SK-N-SH (cell line): ENCODE measurements around the gene PTPRA. TPM values are rescaled to one million over a fixed set of nuclear protein-coding genes. Genes with fewer than 3 reads are reported as not detected.

ENCODE experiments used
- CTCF ChIA-PET: fragments of 300-600, 350-600 bp; formaldehyde crosslinking; extraction: SDS; loops from one replicate; lab custom pipeline; 2021; lab: Yijun Ruan, JAX
- POLR2A ChIA-PET: fragments of 350-600 bp; sonication (Branson Sonifier 250); formaldehyde crosslinking; extraction: SDS; loops from one replicate; lab custom pipeline; 2020; ENCODE audit warnings: antibody characterized with exemption, inconsistent platforms; lab: Yijun Ruan, JAX
- DNase-seq: peaks from one replicate; pipeline ENCODE4 v3.0.0; 2012
- H2AFZ ChIP-seq: fragments of 200-600 bp; sonication (generic); 2 replicates; pipeline ENCODE4 v1.8.1; 2016; ENCODE audit warnings: antibody characterized with exemption, mild to moderate bottlenecking, low read depth
- H3F3A ChIP-seq: fragments of 200-600 bp; sonication (generic); replicated peaks from 2 replicates; pipeline ENCODE3; 2016; ENCODE audit warnings: antibody characterized with exemption, mild to moderate bottlenecking; ENCODE audit not compliant: insufficient read depth
- H3K27ac ChIP-seq, 2 experiments: fragments of 200-500 bp in 1 of 2; fragments of 200-600 bp in 1 of 2; sonication (Bioruptor generic) in 1 of 2; sonication (generic), shearing (Covaris generic) in 1 of 2; 2 replicates each; pipeline versions ENCODE4 v1.5.1 to v1.6.1; 2014 to 2016; ENCODE audit warnings: low read depth in 2 of 2, inconsistent platforms in 1 of 2, low read length in 1 of 2, mild to moderate bottlenecking in 1 of 2, mixed read lengths in 1 of 2
- H3K27me3 ChIP-seq: fragments of 200-600 bp; sonication (generic), shearing (Covaris generic); 2 replicates; pipeline ENCODE4 v1.6.1; 2016; ENCODE audit warnings: mixed run types; ENCODE audit not compliant: insufficient read depth
- H3K36me3 ChIP-seq, 2 experiments: fragments of 200-500 bp in 1 of 2; fragments of 200-600 bp in 1 of 2; sonication (Bioruptor generic) in 1 of 2; sonication (generic) in 1 of 2; replicated peaks in 1 of 2; 2 replicates each; pipeline versions ENCODE3 to v1.5.1; 2014 to 2016; ENCODE audit warnings: low read length in 1 of 2, mild to moderate bottlenecking in 1 of 2; ENCODE audit not compliant: insufficient read depth in 2 of 2, control insufficient read depth in 1 of 2
- H3K4me1 ChIP-seq, 2 experiments: fragments of 200-500 bp in 1 of 2; fragments of 200-600 bp in 1 of 2; sonication (Bioruptor generic) in 1 of 2; sonication (generic), shearing (Covaris generic) in 1 of 2; 2 replicates each; pipeline versions ENCODE4 v1.5.1 to v1.6.1; 2014 to 2016; ENCODE audit warnings: low read depth in 1 of 2, low read length in 1 of 2, mixed run types in 1 of 2; ENCODE audit not compliant: insufficient read depth in 2 of 2, control insufficient read depth in 1 of 2
- H3K4me2 ChIP-seq: fragments of 200-600 bp; sonication (generic), shearing (Covaris generic); 2 replicates; pipeline ENCODE4 v1.6.1; 2017; ENCODE audit warnings: mixed run types
- H3K4me3 ChIP-seq, 2 experiments: fragments of 200-500 bp in 1 of 2; fragments of 200-600 bp in 1 of 2; sonication (Bioruptor generic) in 1 of 2; sonication (generic), shearing (Covaris generic) in 1 of 2; 2 replicates each; pipeline versions ENCODE4 v1.5.1 to v1.8.1; 2014 to 2016; ENCODE audit warnings: low read depth in 2 of 2, inconsistent platforms in 1 of 2, low read length in 1 of 2, mild to moderate bottlenecking in 1 of 2, mixed read lengths in 1 of 2, moderate library complexity in 1 of 2
- H3K79me2 ChIP-seq: fragments of 200-600 bp; sonication (generic); 2 replicates; pipeline ENCODE4 v1.8.1; 2017; ENCODE audit warnings: mild to moderate bottlenecking; ENCODE audit not compliant: insufficient read depth
- H3K9ac ChIP-seq: fragments of 200-600 bp; sonication (generic); 2 replicates; pipeline ENCODE4 v1.6.1; 2017; ENCODE audit warnings: mixed run types
- H3K9me2 ChIP-seq: fragments of 200-600 bp; sonication (generic); 2 replicates; pipeline ENCODE4 v1.6.1; 2017; ENCODE audit warnings: mixed run types
- H3K9me3 ChIP-seq: fragments of 200-600 bp; sonication (generic); 2 replicates; pipeline ENCODE4 v1.6.1; 2017; ENCODE audit warnings: mixed run types, mild to moderate bottlenecking, moderate library complexity
- H4K20me1 ChIP-seq: fragments of 200-600 bp; sonication (generic); 2 replicates; pipeline ENCODE4 v1.6.1; 2017; ENCODE audit warnings: mild to moderate bottlenecking, mixed run types; ENCODE audit not compliant: insufficient read depth
- EP300 ChIP-seq, 2 experiments: IDR thresholded peaks; 2 replicates each; pipeline versions ENCODE4 v1.4.0 to v1.6.1; 2012; ENCODE audit warnings: borderline replicate concordance in 1 of 2, low read depth in 1 of 2, low read length in 1 of 2
- EZH2phosphoT487 ChIP-seq: fragments of 200-600 bp; sonication (generic); IDR thresholded peaks from 2 replicates; pipeline ENCODE4 v1.6.1; 2017; ENCODE audit warnings: low read depth, mixed run types, mild to moderate bottlenecking, antibody characterized with exemption, moderate library complexity, borderline replicate concordance
- FOXM1 ChIP-seq: IDR thresholded peaks from 2 replicates; pipeline ENCODE4 v1.4.0; 2012; ENCODE audit warnings: low read depth, mild to moderate bottlenecking
- GABPA ChIP-seq: IDR thresholded peaks from 2 replicates; pipeline ENCODE4 v1.4.0; 2012; ENCODE audit warnings: low read depth, mild to moderate bottlenecking
- IRF3 ChIP-seq: fragments of 150-350 bp; IDR thresholded peaks from 2 replicates; pipeline ENCODE4 v1.6.1; 2016; ENCODE audit warnings: mild to moderate bottlenecking, low read depth, low read length
- JUND ChIP-seq: IDR thresholded peaks from 2 replicates; pipeline ENCODE4 v1.4.0; 2012
- MAX ChIP-seq: IDR thresholded peaks from 2 replicates; pipeline ENCODE4 v1.4.0; 2012; ENCODE audit warnings: low read depth
- MEF2A ChIP-seq: IDR thresholded peaks from 2 replicates; pipeline ENCODE4 v1.4.0; 2012; ENCODE audit warnings: low read depth, borderline replicate concordance
- MXI1 ChIP-seq: IDR thresholded peaks from 2 replicates; pipeline ENCODE4 v1.6.1; 2012; ENCODE audit warnings: mild to moderate bottlenecking, low read depth, low read length, improper control_type of control experiment
- NFIC ChIP-seq: IDR thresholded peaks from 2 replicates; pipeline ENCODE4 v1.4.0; 2012; ENCODE audit warnings: borderline replicate concordance
- RAD21 ChIP-seq: IDR thresholded peaks from 2 replicates; pipeline ENCODE4 v1.6.1; 2012; ENCODE audit warnings: mild to moderate bottlenecking, low read length
- REST ChIP-seq: IDR thresholded peaks from 2 replicates; pipeline ENCODE4 v1.6.1; 2012; ENCODE audit warnings: mild to moderate bottlenecking, low read depth, low read length, moderate library complexity
- RXRA ChIP-seq: IDR thresholded peaks from 2 replicates; pipeline ENCODE4 v1.4.0; 2012; ENCODE audit warnings: low read depth, mild to moderate bottlenecking, borderline replicate concordance
- SIN3A ChIP-seq: IDR thresholded peaks from 2 replicates; pipeline ENCODE4 v1.6.1; 2012; ENCODE audit warnings: low read depth, mild to moderate bottlenecking, low read length, moderate library complexity, borderline replicate concordance
- SMC3 ChIP-seq: IDR thresholded peaks from 2 replicates; pipeline ENCODE4 v1.6.1; 2012; ENCODE audit warnings: low read depth, low read length, improper control_type of control experiment
- TEAD4 ChIP-seq: IDR thresholded peaks from 2 replicates; pipeline ENCODE4 v1.4.0; 2012; ENCODE audit warnings: mild to moderate bottlenecking, borderline replicate concordance; ENCODE audit not compliant: insufficient read depth
- USF2 ChIP-seq: fragments of 150-350 bp; IDR thresholded peaks from 2 replicates; pipeline ENCODE4 v1.6.1; 2017; ENCODE audit warnings: antibody characterized with exemption, low read length, low read depth, borderline replicate concordance
- WGBS: methylation state at CpG from one replicate; pipeline ENCODE4 v1.1.6; 2017; ENCODE audit warnings: low lambda C conversion rate; 5-methylcytosine and 5-hydroxymethylcytosine counted together
- polyA plus RNA-seq, 3 experiments: library from polyadenylated mRNA; depleted of rRNA; stranded (reverse); fragments of >200 nt; gene quantifications; 2 replicates each; pipeline ENCODE4 v1.2.3, GENCODE V29; 2012

Gene PTPRA
- polyA plus RNA-seq, 1 of the 3 experiments (the other 2 are of a cell fraction), result 47.6 TPM

- ChIA-PET POLR2A (no interaction called here), CTCF (no interaction called here)
- no peaks in the 10 kb centered on the region for H4K20me1 ChIP-seq
- H3K27me3 ChIP-seq, result no peaks in the 10 kb centered on the region
- H3K27ac ChIP-seq, result no peak overlapping the region
- no peak overlapping the region for H3K4me3 ChIP-seq
- H2AFZ ChIP-seq, result no peak overlapping the region
- peaks cover 6% of the 10 kb centered on the region for H3F3A ChIP-seq
- H3K79me2 ChIP-seq, result no peaks in the 10 kb centered on the region
- H3K9ac ChIP-seq, result no peak overlapping the region
- H3K36me3 ChIP-seq, result peaks cover 17 to 36% of the 10 kb centered on the region in 2 experiments
- H3K9me3 ChIP-seq, result no peaks in the 10 kb centered on the region
- no peak for DNase-seq
- no peaks in the 10 kb centered on the region for H3K4me1 ChIP-seq
- no peak overlapping the region for H3K4me2 ChIP-seq
- 96% methylated on average over 5 of the region's 5 CpGs for WGBS
- no peaks in the 10 kb centered on the region for H3K9me2 ChIP-seq
- TF ChIP-seq GABPA, result no peak
- no peak for TF ChIP-seq EZH2phosphoT487
- TF ChIP-seq MAX, result no peak
- no peak for TF ChIP-seq RAD21
- no peak for TF ChIP-seq SMC3
- TF ChIP-seq JUND, result no peak
Measured at GRCh38 chr20:3013771-3014170, 140.5 kb downstream of the PTPRA start.

GRCh38 chr20:3014179-3014578, 140.9 kb downstream of the PTPRA start:
- Histone ChIP-seq H3K9me2 (no peaks in the 10 kb centered on the region), H3F3A (peaks cover 6% of the 10 kb centered on the region), H2AFZ (no peak overlapping the region), H3K4me2 (no peak overlapping the region), H3K9ac (no peak overlapping the region), H3K36me3 (peaks cover 15 to 36% of the 10 kb centered on the region in 2 experiments), H3K4me3 (no peak overlapping the region), H3K79me2 (no peaks in the 10 kb centered on the region), H3K27me3 (no peaks in the 10 kb centered on the region), H4K20me1 (no peaks in the 10 kb centered on the region), H3K4me1 (no peaks in the 10 kb centered on the region), H3K27ac (no peak overlapping the region), H3K9me3 (no peaks in the 10 kb centered on the region)
- no peak for TF ChIP-seq RAD21
- no peak for TF ChIP-seq TEAD4
- no peak for TF ChIP-seq EP300 (IDR thresholded peaks at IDR 0.05; ENCODE audit: borderline replicate concordance in 1 of 2, low read depth in 1 of 2, low read length in 1 of 2)
- no peak for TF ChIP-seq SIN3A
- no peak for TF ChIP-seq FOXM1
- TF ChIP-seq MEF2A, result no peak
- no peak for TF ChIP-seq RXRA
- no peak for TF ChIP-seq IRF3
- no peak for TF ChIP-seq NFIC
- no peak for TF ChIP-seq SMC3
- no peak for TF ChIP-seq REST
- TF ChIP-seq USF2, result no peak
- no peak for TF ChIP-seq MXI1
- no peak for TF ChIP-seq MAX
- POLR2A ChIA-PET, result no interaction called here
- WGBS, result 94% methylated on average over 6 of the region's 7 CpGs
- no peak for DNase-seq
- CTCF ChIA-PET, result no interaction called here
